IMR-90 (cell line): ENCODE results near the gene EGFL7. TPM values are rescaled to one million over a fixed set of nuclear protein-coding genes. Genes with fewer than 3 reads are reported as not detected.

Experiments
- ATAC-seq: fragments of 200-7000 bp; cut with Tn5 transposase; 2 replicates; pipeline ENCODE4 v1.9.1; 2020; ENCODE audit warnings: low read depth, mild to moderate bottlenecking, moderate library complexity
- BruUV-seq: library from RNA; stranded (reverse); fragments of 400-500 nt; replicated peaks from 2 replicates; lab custom pipeline; 2021; lab: Mats Ljungman, UMichigan
- CTCF ChIA-PET: fragments of 300-600 bp; formaldehyde crosslinking; extraction: SDS; loops from one replicate; lab custom pipeline; 2021; ENCODE audit warnings: antibody characterized with exemption; lab: Yijun Ruan, JAX
- POLR2A ChIA-PET: fragments of 300-600 bp; sonication (Branson Sonifier 250); formaldehyde crosslinking; loops from one replicate; lab custom pipeline; 2022; ENCODE audit warnings: antibody characterized with exemption; ENCODE audit not compliant: unreplicated experiment; lab: Charles Lee
- DNase-seq: peaks from one replicate; pipeline ENCODE4 v3.0.0; 2013
- H2AFZ ChIP-seq: replicated peaks from 2 replicates; pipeline ENCODE3; 2013; ENCODE audit warnings: low read length, mild to moderate bottlenecking; ENCODE audit not compliant: poor library complexity
- H2AK5ac ChIP-seq: 2 replicates; pipeline ENCODE4 v1.6.1; 2013; ENCODE audit warnings: low read depth, low read length, inconsistent platforms
- H2AK9ac ChIP-seq: replicated peaks from 2 replicates; pipeline ENCODE3; 2013; ENCODE audit warnings: mild to moderate bottlenecking, low read depth, low read length, moderate library complexity; ENCODE audit not compliant: poor library complexity
- H2BK120ac ChIP-seq: 2 replicates; pipeline ENCODE4 v1.6.1; 2013; ENCODE audit warnings: low read depth, low read length, inconsistent platforms
- H2BK15ac ChIP-seq: 3 replicates; pipeline ENCODE4 v1.6.1; 2013; ENCODE audit warnings: low read depth, low read length, inconsistent platforms
- H2BK20ac ChIP-seq: 2 replicates; pipeline ENCODE4 v1.6.1; 2013; ENCODE audit warnings: low read depth, mild to moderate bottlenecking, inconsistent platforms, low read length, moderate library complexity
- H2BK5ac ChIP-seq: 2 replicates; pipeline ENCODE4 v1.6.1; 2013; ENCODE audit warnings: mild to moderate bottlenecking, low read depth, low read length, inconsistent platforms; ENCODE audit not compliant: poor library complexity, severe bottlenecking
- H3K14ac ChIP-seq: replicated peaks from 2 replicates; pipeline ENCODE4 v1.6.1; 2013; ENCODE audit warnings: low read depth, low read length, inconsistent platforms
- H3K18ac ChIP-seq: 2 replicates; pipeline ENCODE4 v1.6.1; 2013; ENCODE audit warnings: low read depth, low read length, control low read depth
- H3K23ac ChIP-seq: 2 replicates; pipeline ENCODE4 v1.6.1; 2013; ENCODE audit warnings: low read depth, low read length, inconsistent platforms
- H3K27ac ChIP-seq: 2 replicates; pipeline ENCODE4 v1.5.1; 2013; ENCODE audit warnings: mild to moderate bottlenecking, control low read depth, low read length; ENCODE audit not compliant: insufficient read depth
- H3K27me3 ChIP-seq: 2 replicates; pipeline ENCODE4 v1.6.1; 2013; ENCODE audit warnings: low read length; ENCODE audit not compliant: control insufficient read depth, insufficient read depth
- H3K36me3 ChIP-seq: 2 replicates; pipeline ENCODE4 v1.6.1; 2013; ENCODE audit warnings: low read length, mixed read lengths; ENCODE audit not compliant: control insufficient read depth, insufficient read depth
- H3K4ac ChIP-seq: 2 replicates; pipeline ENCODE4 v1.6.1; 2013; ENCODE audit warnings: low read depth, low read length, inconsistent platforms
- H3K4me1 ChIP-seq: 2 replicates; pipeline ENCODE4 v1.6.1; 2013; ENCODE audit warnings: low read length, mixed read lengths; ENCODE audit not compliant: control insufficient read depth, insufficient read depth
- H3K4me2 ChIP-seq: 2 replicates; pipeline ENCODE4 v1.6.1; 2013; ENCODE audit warnings: low read depth, mild to moderate bottlenecking, control low read depth, low read length, moderate library complexity
- H3K4me3 ChIP-seq: 2 replicates; pipeline ENCODE4 v1.5.1; 2013; ENCODE audit warnings: low read depth, mild to moderate bottlenecking, control low read depth, low read length, moderate library complexity; ENCODE audit not compliant: insufficient read depth
- H3K56ac ChIP-seq: 2 replicates; pipeline ENCODE4 v1.6.1; 2013; ENCODE audit warnings: low read length, inconsistent platforms; ENCODE audit not compliant: insufficient read depth; ENCODE audit errors: extremely low read depth
- H3K79me1 ChIP-seq, 2 experiments: 2 replicates each; pipeline ENCODE4 v1.6.1; 2013; ENCODE audit warnings: low read length in 2 of 2, inconsistent platforms in 1 of 2, low read depth in 1 of 2
- H3K9ac ChIP-seq: 2 replicates; pipeline ENCODE4 v1.6.1; 2013; ENCODE audit warnings: low read depth, low read length, control low read depth
- H3K9me1 ChIP-seq: 2 replicates; pipeline ENCODE4 v1.6.1; 2013; ENCODE audit warnings: low read length, inconsistent platforms; ENCODE audit not compliant: insufficient read depth
- H3K9me3 ChIP-seq: 2 replicates; pipeline ENCODE4 v1.6.1; 2013; ENCODE audit warnings: low read length; ENCODE audit not compliant: control insufficient read depth, insufficient read depth
- H4K20me1 ChIP-seq: 2 replicates; pipeline ENCODE4 v1.6.1; 2013; ENCODE audit warnings: low read length, inconsistent platforms; ENCODE audit not compliant: insufficient read depth
- H4K5ac ChIP-seq: 2 replicates; pipeline ENCODE4 v1.6.1; 2013; ENCODE audit warnings: mild to moderate bottlenecking, low read depth, low read length, control low read depth
- H4K8ac ChIP-seq, 2 experiments: 2 replicates each; pipeline ENCODE4 v1.6.1; 2013; ENCODE audit warnings: low read depth in 2 of 2, low read length in 2 of 2, control low read depth in 1 of 2, inconsistent platforms in 1 of 2
- H4K91ac ChIP-seq: 2 replicates; pipeline ENCODE4 v1.6.1; 2013; ENCODE audit warnings: low read depth, low read length, inconsistent platforms; ENCODE audit not compliant: insufficient read depth
- MAFK ChIP-seq: IDR thresholded peaks from 2 replicates; pipeline ENCODE4 v1.6.1; 2012; ENCODE audit warnings: low read depth, low read length, improper control_type of control experiment
- WGBS, 2 experiments: methylation state at CpG; one replicate each; pipeline versions ENCODE4 v1.1.5 to v1.1.7; 2013; ENCODE audit warnings: missing lambda C conversion rate in 2 of 2; ENCODE audit not compliant: insufficient read length in 1 of 2; ENCODE audit errors: extremely low coverage in 2 of 2; 5-methylcytosine and 5-hydroxymethylcytosine counted together
- dilution Hi-C: fragments of 300-500 bp; cut with HindIII; formaldehyde crosslinking; loops from one replicate; pipeline ENCODE4 v1.14.3; 2018; ENCODE audit warnings: low sequenced_read_pairs; ENCODE audit not compliant: unreplicated experiment
- in situ Hi-C: fragments of 300-500 bp; cut with MboI; formaldehyde crosslinking; loops from 3 replicates; pipeline ENCODE4 v1.14.3; 2019; ENCODE audit warnings: low sequenced_read_pairs, inconsistent platforms, mixed read lengths
- intact Hi-C: fragments of 100-400 bp; cut with micrococcal nuclease; formaldehyde crosslinking; loops from 2 replicates; pipeline ENCODE4 v1.10.0; 2022
- polyA plus RNA-seq, 3 experiments: library from polyadenylated mRNA; depleted of rRNA; stranded (reverse); fragments of >200 nt; gene quantifications; 2 replicates each; pipeline ENCODE4 v1.2.3, GENCODE V29; 2012; ENCODE audit warnings: low replicate concordance in 1 of 3
- total RNA-seq: library from RNA; depleted of rRNA; stranded (reverse); fragments of >200 nt; gene quantifications from 2 replicates; pipeline ENCODE4 v1.2.3, GENCODE V29; 2012

Gene EGFL7
- total and polyA plus RNA-seq, 2 of the 4 experiments (the other 2 are of a cell fraction), result 2.2 to 10.4 TPM

DNA sequence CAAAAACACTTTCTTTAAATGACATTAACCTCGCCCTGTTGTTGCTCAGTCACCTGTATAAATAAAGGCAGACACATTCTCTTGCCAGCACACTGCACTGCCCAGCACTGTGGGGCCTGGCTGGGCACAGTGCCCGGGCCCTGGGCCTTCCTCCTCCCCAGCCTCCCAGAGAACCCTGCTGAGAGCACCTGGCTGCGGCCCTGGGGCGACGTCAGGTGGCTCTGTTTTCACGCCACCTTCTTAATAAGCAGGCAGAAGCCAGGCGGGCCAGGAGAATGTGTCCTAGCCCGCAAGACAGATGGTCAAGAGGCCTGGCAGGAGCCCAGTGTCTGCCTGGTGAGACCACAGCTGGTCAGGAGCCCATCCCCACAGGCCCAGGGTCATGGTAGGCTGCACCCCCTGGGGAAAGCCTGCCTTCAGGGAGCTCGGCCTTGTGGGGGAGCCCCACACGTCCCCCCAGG lies 32.7 kb downstream of the EGFL7 start:
- Histone ChIP-seq H4K20me1 (no peaks in the 10 kb centered on the region), H3K9me1 (no peaks in the 10 kb centered on the region), H2AK5ac (no peak overlapping the region), H3K56ac (no peak overlapping the region), H2BK20ac (no peak overlapping the region), H3K23ac (no peak overlapping the region), H3K4me1 (0 out of 2 replicates have a peak, but pooled peaks cover 2% of the 10 kb centered on the region), H4K5ac (no peak overlapping the region), H4K91ac (no peak overlapping the region), H2BK120ac (no peak overlapping the region), H3K9ac (no peak overlapping the region), H2BK5ac (no peak overlapping the region), H3K4me3 (no peak overlapping the region), H3K27ac (no peak overlapping the region), H2BK15ac (no peak overlapping the region), H4K8ac (no peak overlapping the region), H3K36me3 (no peaks in the 10 kb centered on the region), H3K4me2 (no peak overlapping the region), H3K79me1 (no peaks in the 10 kb centered on the region), H3K18ac (no peak overlapping the region), H2AK9ac (peak overlapping the region; percentile 24), H3K27me3 (peaks cover 15% of the 10 kb centered on the region; the same call in 1 of the 2 replicates), H3K9me3 (no peaks in the 10 kb centered on the region), H3K14ac (no peak overlapping the region), H2AFZ (no peak overlapping the region), H3K4ac (no peak overlapping the region)
- CTCF ChIA-PET, result no interaction called here
- POLR2A ChIA-PET, result no interaction called here
- no peak for ATAC-seq
- TF ChIP-seq MAFK, result no peak
- dilution Hi-C loops, result no loop called here
- in situ Hi-C loops, result no loop called here
- 100% methylated on average over 1 of the region's 10 CpGs; no CpG with 5 or more reads in 1 of the 2 experiments for WGBS, 2 experiments
- BruUV-seq, result no TSS peak
- intact Hi-C loops, result no loop called here
- DNase-seq, result no peak
